ENCODE measurements around the gene PCSK9. TPM values are rescaled to one million over a fixed set of nuclear protein-coding genes. Genes with fewer than 3 reads are reported as not detected.

The PCSK9 gene
- total RNA-seq, 2 donors from 2014 or later: not detected

DNA sequence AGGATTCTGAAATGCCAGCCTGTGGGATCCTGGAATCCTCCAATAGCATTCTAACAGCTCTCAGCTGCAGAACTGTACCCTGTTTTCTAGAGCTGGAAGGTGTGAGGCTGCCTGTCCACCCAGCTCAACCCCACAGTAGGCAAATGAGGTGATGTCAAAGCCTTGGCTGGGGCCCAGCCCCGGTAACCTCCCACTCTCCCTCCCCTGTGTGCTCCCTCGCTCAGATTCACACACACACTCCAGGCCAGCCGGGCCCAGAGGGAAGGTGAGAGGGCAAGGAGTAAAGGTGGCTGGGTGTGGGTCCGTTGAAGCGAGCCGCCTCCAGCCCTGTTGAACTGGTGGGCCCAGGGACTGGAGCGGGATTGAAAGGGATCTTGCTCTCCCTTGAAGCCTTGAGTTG, 40.7 kb upstream of the PCSK9 start, which contains the start of gene BSND:
Gene BSND (plus strand): TSS at position 257 of the 400 bp plus-strand sequence. CDS start 254 bp downstream, outside the sequence.
- H3K4me1 Mint-ChIP-seq (ENCODE audit: low read depth): peaks cover 24% of the 10 kb centered on the region
- no peak within 1 kb of the TSS for H3K4me3 Mint-ChIP-seq
- ATAC-seq (replicated peaks in 1 of 2) (no peak), DNase-seq (no peak)
- peaks cover 35% of the 10 kb centered on the region for H3K27me3 Mint-ChIP-seq (ENCODE audit: low read depth)
- H3K27ac Mint-ChIP-seq: no peak within 1 kb of the TSS
- H3K36me3 Mint-ChIP-seq (ENCODE audit: insufficient read depth in 2 of 2): no peaks in the 10 kb centered on the region
- H3K9me3 Mint-ChIP-seq: no peaks in the 10 kb centered on the region

GRCh38 chr1:55000110-55001085, 39.0 kb upstream of the PCSK9 start:
- Mint-ChIP-seq H3K27ac (no peak overlapping the region), H3K36me3 (ENCODE audit: insufficient read depth in 2 of 2) (no peaks in the 10 kb centered on the region), H3K4me1 (ENCODE audit: low read depth) (peaks cover 18% of the 10 kb centered on the region), H3K9me3 (no peaks in the 10 kb centered on the region), H3K27me3 (ENCODE audit: low read depth) (peaks cover 26% of the 10 kb centered on the region), H3K4me3 (no peak overlapping the region)
- ATAC-seq (replicated peaks in 1 of 2) (no peak), DNase-seq (no peak)

DNA sequence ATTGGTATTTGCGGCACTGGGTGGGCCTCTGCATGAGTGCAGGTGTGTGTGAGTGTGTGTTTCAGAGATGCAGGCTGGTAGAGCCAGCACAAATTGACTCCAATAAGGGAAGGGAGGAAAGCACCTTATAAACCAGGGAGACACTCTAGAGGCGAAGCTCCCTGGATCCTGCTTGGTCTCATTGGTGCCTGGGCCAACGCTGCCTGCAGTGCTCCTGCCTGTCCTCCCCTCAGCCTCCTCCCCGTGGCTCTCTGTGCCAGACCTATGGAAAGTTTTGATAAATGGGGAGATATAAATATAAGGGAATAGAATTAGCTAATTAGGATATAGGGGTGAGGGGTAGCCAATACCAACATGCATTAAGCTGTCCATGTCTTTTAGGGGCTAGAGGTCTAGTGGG, 38.0 kb upstream of the PCSK9 start:
- Mint-ChIP-seq H3K4me1 (ENCODE audit: low read depth) (peaks cover 9% of the 10 kb centered on the region), H3K36me3 (ENCODE audit: insufficient read depth in 2 of 2) (no peaks in the 10 kb centered on the region), H3K27me3 (ENCODE audit: low read depth) (peaks cover 17% of the 10 kb centered on the region), H3K27ac (no peak overlapping the region), H3K4me3 (no peak overlapping the region), H3K9me3 (no peaks in the 10 kb centered on the region)
- DNase-seq (no peak), ATAC-seq (replicated peaks in 1 of 2) (no peak)

GRCh38 chr1:55002686-55003085, 36.7 kb upstream of the PCSK9 start:
- no peak for ATAC-seq (replicated peaks in 1 of 2)
- Mint-ChIP-seq H3K27me3 (ENCODE audit: low read depth) (peaks cover 3% of the 10 kb centered on the region), H3K4me3 (no peak overlapping the region), H3K4me1 (ENCODE audit: low read depth) (no peaks in the 10 kb centered on the region), H3K36me3 (ENCODE audit: insufficient read depth in 2 of 2) (no peaks in the 10 kb centered on the region), H3K27ac (no peak overlapping the region), H3K9me3 (no peaks in the 10 kb centered on the region)
- DNase-seq: no peak

DNA sequence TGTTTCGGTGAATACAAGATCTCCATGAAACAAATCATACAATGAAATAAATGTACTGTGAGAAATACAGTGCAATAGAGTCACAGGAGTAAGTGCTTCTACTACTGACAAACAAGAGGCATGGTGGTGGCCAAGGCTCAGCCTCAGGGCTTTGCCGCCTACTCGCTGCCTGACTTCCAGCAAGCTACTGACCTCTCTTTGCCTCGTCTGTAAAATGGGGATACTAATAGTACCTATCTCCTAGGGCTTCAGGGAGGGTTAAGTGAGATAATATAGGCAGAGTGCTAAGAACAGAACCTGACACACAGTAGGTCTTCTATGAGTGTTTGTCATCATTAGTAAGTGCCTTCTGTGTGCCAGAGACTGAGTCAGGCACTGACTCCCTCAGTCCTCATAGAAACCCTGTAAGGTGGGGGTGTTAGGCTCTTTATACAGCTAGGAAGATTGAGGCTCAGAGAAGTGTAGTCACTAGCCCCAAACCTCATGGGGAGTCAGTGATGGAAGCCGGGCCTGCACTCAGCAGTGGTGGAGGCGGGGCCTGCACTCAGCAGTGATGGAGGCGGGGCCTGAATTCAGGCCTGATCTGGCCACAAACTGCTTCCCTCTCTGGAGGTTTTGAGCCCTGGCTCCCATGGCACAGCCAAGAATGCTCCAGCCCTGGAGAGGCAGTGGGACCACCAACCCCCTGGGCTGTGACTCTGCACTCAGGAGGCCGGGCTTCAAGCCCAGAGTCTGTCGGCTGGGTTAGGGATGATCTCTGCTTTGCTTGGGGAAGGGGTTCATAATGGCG, 33.8 kb upstream of the PCSK9 start:
- DNase-seq (no peak), ATAC-seq (replicated peaks in 1 of 2) (peak in 1 of 2 donors; percentile 15)
- H3K4me3 Mint-ChIP-seq: no peak overlapping the region
- H3K36me3 Mint-ChIP-seq (ENCODE audit: insufficient read depth in 2 of 2): no peaks in the 10 kb centered on the region
- H3K4me1 Mint-ChIP-seq (ENCODE audit: low read depth): no peaks in the 10 kb centered on the region
- no peaks in the 10 kb centered on the region for H3K27me3 Mint-ChIP-seq (ENCODE audit: low read depth)
- H3K27ac Mint-ChIP-seq: no peak overlapping the region
- no peaks in the 10 kb centered on the region for H3K9me3 Mint-ChIP-seq

- no peaks in the 10 kb centered on the region for H3K4me1 Mint-ChIP-seq (ENCODE audit: low read depth)
- H3K36me3 Mint-ChIP-seq (ENCODE audit: insufficient read depth in 2 of 2): no peaks in the 10 kb centered on the region
- H3K9me3 Mint-ChIP-seq: no peaks in the 10 kb centered on the region
- no peak for ATAC-seq (replicated peaks in 1 of 2)
- H3K4me3 Mint-ChIP-seq: no peak overlapping the region
- no peak for DNase-seq
- H3K27ac Mint-ChIP-seq: no peak overlapping the region
- H3K27me3 Mint-ChIP-seq (ENCODE audit: low read depth): no peaks in the 10 kb centered on the region
Measured at GRCh38 chr1:55006931-55007330, 32.4 kb upstream of the PCSK9 start.

- no peaks in the 10 kb centered on the region for H3K4me1 Mint-ChIP-seq (ENCODE audit: low read depth)
- H3K9me3 Mint-ChIP-seq: no peaks in the 10 kb centered on the region
- H3K36me3 Mint-ChIP-seq (ENCODE audit: insufficient read depth in 2 of 2): no peaks in the 10 kb centered on the region
- ATAC-seq (replicated peaks in 1 of 2): no peak
- H3K27ac Mint-ChIP-seq: no peak overlapping the region
- DNase-seq: no peak
- peaks cover 5% of the 10 kb centered on the region for H3K27me3 Mint-ChIP-seq (ENCODE audit: low read depth)
- H3K4me3 Mint-ChIP-seq: no peak overlapping the region
Measured at GRCh38 chr1:55007625-55008024, 31.7 kb upstream of the PCSK9 start.

GRCh38 chr1:55010194-55010886, 29.0 kb upstream of the PCSK9 start:
- H3K27ac Mint-ChIP-seq: no peak overlapping the region
- no peaks in the 10 kb centered on the region for H3K36me3 Mint-ChIP-seq (ENCODE audit: insufficient read depth in 2 of 2)
- no peak overlapping the region for H3K4me3 Mint-ChIP-seq

DNA sequence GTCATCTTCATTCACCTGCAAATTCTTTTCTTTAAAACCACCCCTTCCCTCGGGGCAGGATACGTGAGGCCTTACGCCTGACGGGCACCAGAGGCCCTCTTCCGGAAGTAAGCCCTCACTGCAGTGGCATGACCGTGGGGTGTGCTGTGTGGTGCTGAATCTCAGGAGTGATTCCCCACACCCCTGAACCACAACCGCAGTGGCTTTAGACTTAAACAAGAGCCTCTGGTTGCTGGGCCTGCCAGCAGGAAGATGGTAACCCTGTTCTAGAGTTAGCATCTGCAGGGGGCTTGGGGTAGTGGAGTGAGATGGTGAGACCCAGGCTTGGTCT, 28.5 kb upstream of the PCSK9 start:
- DNase-seq: no peak
- no peaks in the 10 kb centered on the region for H3K4me1 Mint-ChIP-seq (ENCODE audit: low read depth)
- ATAC-seq (replicated peaks in 1 of 2): peak in 1 of 2 donors; percentile 47
- H3K27ac Mint-ChIP-seq: no peak overlapping the region
- no peaks in the 10 kb centered on the region for H3K9me3 Mint-ChIP-seq
- no peaks in the 10 kb centered on the region for H3K36me3 Mint-ChIP-seq (ENCODE audit: insufficient read depth in 2 of 2)
- H3K4me3 Mint-ChIP-seq: no peak overlapping the region
- H3K27me3 Mint-ChIP-seq (ENCODE audit: low read depth): peaks cover 30% of the 10 kb centered on the region

More at GRCh38 chr1:55010194-55010886, 29.0 kb upstream of the PCSK9 start:
- Mint-ChIP-seq H3K27me3 (ENCODE audit: low read depth) (peaks cover 25% of the 10 kb centered on the region), H3K4me1 (ENCODE audit: low read depth) (no peaks in the 10 kb centered on the region), H3K9me3 (no peaks in the 10 kb centered on the region)
- ATAC-seq (replicated peaks in 1 of 2) (peak in 1 of 2 donors; percentile 56), DNase-seq (no peak)

DNA sequence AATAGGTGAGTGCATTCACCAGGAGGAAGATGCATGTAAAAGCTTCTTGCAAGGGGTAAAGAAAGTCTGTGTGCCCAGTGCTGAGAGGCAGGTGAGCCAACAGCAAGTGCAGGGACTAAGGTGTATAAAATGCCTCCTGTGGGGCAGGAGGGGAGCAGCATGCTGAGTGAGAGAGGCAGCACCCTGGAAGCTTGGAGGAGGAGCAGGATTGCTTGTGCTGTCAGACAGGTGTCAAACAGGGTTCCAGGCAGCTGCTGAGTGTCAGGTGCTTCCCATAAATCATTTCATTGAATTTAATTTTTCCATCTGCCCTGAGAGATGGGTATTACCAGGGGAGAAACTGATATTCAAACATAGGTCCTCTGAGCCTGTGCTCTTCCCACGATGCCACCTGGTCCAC, 26.7 kb upstream of the PCSK9 start:
- peaks cover 34% of the 10 kb centered on the region for H3K27me3 Mint-ChIP-seq (ENCODE audit: low read depth)
- H3K9me3 Mint-ChIP-seq: no peaks in the 10 kb centered on the region
- ATAC-seq (replicated peaks in 1 of 2) (no peak), DNase-seq (no peak)
- no peak overlapping the region for H3K27ac Mint-ChIP-seq
- H3K36me3 Mint-ChIP-seq (ENCODE audit: insufficient read depth in 2 of 2): no peaks in the 10 kb centered on the region
- no peaks in the 10 kb centered on the region for H3K4me1 Mint-ChIP-seq (ENCODE audit: low read depth)
- no peak overlapping the region for H3K4me3 Mint-ChIP-seq

- Mint-ChIP-seq H3K4me3 (no peak overlapping the region), H3K9me3 (no peaks in the 10 kb centered on the region), H3K36me3 (ENCODE audit: insufficient read depth in 2 of 2) (no peaks in the 10 kb centered on the region), H3K4me1 (ENCODE audit: low read depth) (no peaks in the 10 kb centered on the region), H3K27me3 (ENCODE audit: low read depth) (peaks cover 36% of the 10 kb centered on the region), H3K27ac (no peak overlapping the region)
- ATAC-seq (replicated peaks in 1 of 2) (no peak), DNase-seq (no peak)
Measured at GRCh38 chr1:55015123-55015522, 24.2 kb upstream of the PCSK9 start.

DNA sequence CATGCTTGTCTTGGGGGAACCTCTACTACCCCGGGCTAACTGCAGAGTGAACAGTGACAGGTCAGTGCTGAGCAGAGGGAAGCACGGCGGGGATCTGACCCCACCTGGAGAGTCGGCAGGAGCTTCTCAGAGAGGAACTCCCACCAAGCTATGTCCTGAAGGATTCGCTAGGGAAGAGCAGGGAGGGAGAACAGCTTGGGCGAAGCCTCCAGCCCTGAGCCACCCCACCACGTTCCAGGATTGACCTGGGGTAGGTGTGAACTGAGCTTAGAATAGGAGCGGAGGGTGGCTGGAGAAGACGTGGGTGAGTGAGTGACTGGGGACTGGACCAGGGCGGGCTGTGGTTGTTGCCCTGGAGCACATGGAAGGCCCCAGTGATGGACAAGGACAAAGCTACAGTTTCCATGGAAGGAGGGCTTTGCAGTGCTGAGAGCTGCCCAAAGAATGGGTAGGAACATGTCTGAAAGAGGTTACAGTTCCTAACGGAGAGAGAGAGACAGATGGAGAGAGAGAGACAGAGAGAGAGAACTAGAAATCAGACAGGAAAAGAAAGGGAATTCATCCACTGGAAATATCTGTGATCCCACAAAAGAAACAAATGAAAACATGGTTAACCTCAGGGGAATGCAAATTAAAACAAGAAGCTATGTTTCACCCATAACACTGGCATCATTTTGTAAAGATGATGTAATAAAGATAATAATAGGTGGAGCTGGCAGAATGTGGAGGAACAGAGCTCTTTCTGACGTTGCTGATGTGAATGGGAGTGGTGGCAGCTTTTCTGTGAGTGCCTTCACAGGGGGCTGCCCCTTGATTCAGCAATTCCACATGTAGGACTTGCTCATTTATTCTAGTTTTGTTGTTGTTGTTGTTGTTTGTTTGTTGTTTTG, 23.4 kb upstream of the PCSK9 start:
- H3K27me3 Mint-ChIP-seq (ENCODE audit: low read depth): peaks cover 41% of the 10 kb centered on the region
- H3K9me3 Mint-ChIP-seq: no peaks in the 10 kb centered on the region
- H3K36me3 Mint-ChIP-seq (ENCODE audit: insufficient read depth in 2 of 2): no peaks in the 10 kb centered on the region
- ATAC-seq (replicated peaks in 1 of 2): no peak
- no peak for DNase-seq
- no peak overlapping the region for H3K4me3 Mint-ChIP-seq
- no peaks in the 10 kb centered on the region for H3K4me1 Mint-ChIP-seq (ENCODE audit: low read depth)
- H3K27ac Mint-ChIP-seq: no peak overlapping the region

Data from activated T-cell treated with anti-CD3 and anti-CD28 coated beads, Interleukin-2, amount 50 U/mL, for 72 hours (primary cell).